SU-DHL-6 (cell line): ENCODE results near the gene OR52I2.

Source experiments
- H2AFZ ChIP-seq: fragments of 200-600 bp; sonication (generic); 2 replicates; pipeline ENCODE4 v1.6.1; 2014; ENCODE audit warnings: low read depth, mild to moderate bottlenecking, moderate library complexity, mixed read lengths, antibody characterized with exemption, low read length; ENCODE audit not compliant: severe bottlenecking
- H3F3A ChIP-seq: fragments of 200-600 bp; shearing (Covaris generic); 2 replicates; pipeline ENCODE4 v1.6.0; 2016; ENCODE audit warnings: antibody characterized with exemption, mild to moderate bottlenecking; ENCODE audit not compliant: insufficient read depth
- H3K27ac ChIP-seq: fragments of 200-600 bp; sonication (generic); 2 replicates; pipeline ENCODE4 v1.5.1; 2016; ENCODE audit warnings: low read depth, mild to moderate bottlenecking, low read length, moderate library complexity, mixed read lengths
- H3K27me3 ChIP-seq: fragments of 200-600 bp; sonication (generic), shearing (Covaris generic); 2 replicates; pipeline ENCODE4 v1.6.0; 2014; ENCODE audit warnings: mild to moderate bottlenecking, low read length
- H3K36me3 ChIP-seq: fragments of 200-600 bp; sonication (generic); 2 replicates; pipeline ENCODE4 v1.6.1; 2014; ENCODE audit warnings: mild to moderate bottlenecking, low read length, mixed read lengths
- H3K4me2 ChIP-seq: fragments of 300-600, 200-600 bp; shearing (Covaris generic), sonication (generic); 2 replicates; pipeline ENCODE4 v1.6.0; 2014; ENCODE audit warnings: low read length, low read depth, mild to moderate bottlenecking; ENCODE audit not compliant: poor library complexity, severe bottlenecking
- H3K4me3 ChIP-seq: fragments of 200-600 bp; sonication (generic); 2 replicates; pipeline ENCODE4 v1.5.1; 2014; ENCODE audit warnings: antibody characterized with exemption, low read length, mild to moderate bottlenecking, mixed read lengths; ENCODE audit not compliant: insufficient read depth, poor library complexity, severe bottlenecking
- H3K79me2 ChIP-seq: fragments of 200-600 bp; sonication (generic); 2 replicates; pipeline ENCODE4 v1.6.1; 2014; ENCODE audit warnings: mild to moderate bottlenecking, low read length, moderate library complexity; ENCODE audit not compliant: insufficient read depth
- H3K9ac ChIP-seq: fragments of 200-600 bp; sonication (generic); 2 replicates; pipeline ENCODE4 v1.7.0; 2014; ENCODE audit warnings: mild to moderate bottlenecking, low read length
- H3K9me2 ChIP-seq: fragments of 200-600 bp; sonication (generic); replicated peaks from 2 replicates; pipeline ENCODE4 v1.6.1; 2014; ENCODE audit warnings: low read length; ENCODE audit not compliant: insufficient read depth
- H3K9me3 ChIP-seq: fragments of 200-600 bp; sonication (generic); 2 replicates; pipeline ENCODE4 v1.6.1; 2014; ENCODE audit warnings: low read length, mixed read lengths; ENCODE audit not compliant: insufficient read depth
- H4K20me1 ChIP-seq: fragments of 200-600 bp; sonication (generic); 2 replicates; pipeline ENCODE4 v1.6.1; 2014; ENCODE audit warnings: low read depth, mild to moderate bottlenecking, antibody characterized with exemption, low read length, moderate library complexity, mixed read lengths
- EZH2phosphoT487 ChIP-seq: fragments of 200-600 bp; sonication (generic), shearing (Covaris generic); conservative IDR thresholded peaks from 2 replicates; pipeline ENCODE4 v1.6.1; 2018; ENCODE audit warnings: mild to moderate bottlenecking, antibody characterized with exemption, low read length, moderate library complexity, mixed read lengths
- TF ChIP-seq, protein P1 (sequence below): fragments of 200-600 bp; sonication (generic); IDR thresholded peaks from one replicate; pipeline ENCODE4 v1.5.1; 2017; ENCODE audit warnings: antibody characterized with exemption, mild to moderate bottlenecking, low read length, moderate library complexity; ENCODE audit not compliant: insufficient read depth, poor library complexity, severe bottlenecking

Gene OR52I2

DNA sequence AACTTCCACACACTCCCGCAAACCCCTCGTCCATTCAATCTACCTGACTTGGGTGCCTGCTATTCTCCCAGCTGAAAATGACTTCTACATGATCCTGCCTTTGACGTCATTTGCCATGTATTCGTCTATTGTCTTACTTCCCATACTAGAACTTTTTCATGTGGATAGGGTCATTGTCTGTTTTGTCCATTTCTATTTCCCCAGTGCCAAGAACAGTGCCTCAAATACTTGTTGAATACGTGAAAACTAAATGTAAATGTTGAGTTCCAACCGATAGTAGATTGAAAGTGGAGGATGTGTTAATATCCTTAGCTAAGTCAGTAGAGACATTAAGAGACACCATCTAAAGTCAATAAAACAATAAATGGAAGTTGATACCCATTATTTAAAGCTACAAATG lies 25.6 kb downstream of the OR52I2 start:
- no peaks in the 10 kb centered on the region for H3K36me3 ChIP-seq
- H3K27ac ChIP-seq, result no peak overlapping the region
- TF ChIP-seq, protein P1, sequence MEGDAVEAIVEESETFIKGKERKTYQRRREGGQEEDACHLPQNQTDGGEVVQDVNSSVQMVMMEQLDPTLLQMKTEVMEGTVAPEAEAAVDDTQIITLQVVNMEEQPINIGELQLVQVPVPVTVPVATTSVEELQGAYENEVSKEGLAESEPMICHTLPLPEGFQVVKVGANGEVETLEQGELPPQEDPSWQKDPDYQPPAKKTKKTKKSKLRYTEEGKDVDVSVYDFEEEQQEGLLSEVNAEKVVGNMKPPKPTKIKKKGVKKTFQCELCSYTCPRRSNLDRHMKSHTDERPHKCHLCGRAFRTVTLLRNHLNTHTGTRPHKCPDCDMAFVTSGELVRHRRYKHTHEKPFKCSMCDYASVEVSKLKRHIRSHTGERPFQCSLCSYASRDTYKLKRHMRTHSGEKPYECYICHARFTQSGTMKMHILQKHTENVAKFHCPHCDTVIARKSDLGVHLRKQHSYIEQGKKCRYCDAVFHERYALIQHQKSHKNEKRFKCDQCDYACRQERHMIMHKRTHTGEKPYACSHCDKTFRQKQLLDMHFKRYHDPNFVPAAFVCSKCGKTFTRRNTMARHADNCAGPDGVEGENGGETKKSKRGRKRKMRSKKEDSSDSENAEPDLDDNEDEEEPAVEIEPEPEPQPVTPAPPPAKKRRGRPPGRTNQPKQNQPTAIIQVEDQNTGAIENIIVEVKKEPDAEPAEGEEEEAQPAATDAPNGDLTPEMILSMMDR, result no peak
- TF ChIP-seq EZH2phosphoT487, result no peak
- H2AFZ ChIP-seq, result peak overlapping the region; percentile 100
- peak overlapping the region; percentile 78 for H3K9ac ChIP-seq
- no peaks in the 10 kb centered on the region for H4K20me1 ChIP-seq
- peak overlapping the region; percentile 65 for H3K4me3 ChIP-seq
- no peaks in the 10 kb centered on the region for H3K9me2 ChIP-seq
- H3F3A ChIP-seq, result no peaks in the 10 kb centered on the region
- H3K4me2 ChIP-seq, result peak overlapping the region; percentile 94
- no peaks in the 10 kb centered on the region; the same call in 1 of the 2 replicates for H3K27me3 ChIP-seq
- H3K79me2 ChIP-seq, result peaks cover 21% of the 10 kb centered on the region; the same call in 1 of the 2 replicates
- H3K9me3 ChIP-seq, result no peaks in the 10 kb centered on the region

- no peaks in the 10 kb centered on the region for H3K36me3 ChIP-seq
- H4K20me1 ChIP-seq, result no peaks in the 10 kb centered on the region
- no peaks in the 10 kb centered on the region for H3K9me3 ChIP-seq
- H3F3A ChIP-seq, result no peaks in the 10 kb centered on the region
- no peak for TF ChIP-seq EZH2phosphoT487
- TF ChIP-seq, protein P1, result no peak
- no peaks in the 10 kb centered on the region; the same call in 1 of the 2 replicates for H3K27me3 ChIP-seq
- H2AFZ ChIP-seq, result peak within 1 kb of the TSS; percentile 100
- H3K9me2 ChIP-seq, result no peaks in the 10 kb centered on the region
- H3K4me2 ChIP-seq, result peak within 1 kb of the TSS; percentile 94
- H3K9ac ChIP-seq, result peak within 1 kb of the TSS; percentile 78
- H3K79me2 ChIP-seq, result peaks cover 21% of the 10 kb centered on the region; the same call in 1 of the 2 replicates
- peak within 1 kb of the TSS; percentile 65 for H3K4me3 ChIP-seq
- peak within 1 kb of the TSS; percentile 44 for H3K27ac ChIP-seq
Measured at GRCh38 chr11:4607781-4608666, 26.5 kb downstream of the OR52I2 start, which contains the start of gene TRIM68. Gene TRIM68, minus strand, starts transcription at chr11:4608231. Its CDS starts 2,727 bp downstream, at chr11:4605504.

GRCh38 chr11:4610258-4610935 lies 28.9 kb downstream of the OR52I2 start:
- H3K9ac ChIP-seq, result no peak overlapping the region

More at GRCh38 chr11:4610258-4610935, 28.9 kb downstream of the OR52I2 start:
- Histone ChIP-seq H3K4me2 (peak overlapping the region; percentile 29), H3K9me3 (no peaks in the 10 kb centered on the region), H4K20me1 (no peaks in the 10 kb centered on the region), H3K79me2 (peaks cover 21% of the 10 kb centered on the region; the same call in 1 of the 2 replicates), H3F3A (no peaks in the 10 kb centered on the region), H3K9me2 (no peaks in the 10 kb centered on the region), H3K4me3 (no peak overlapping the region), H3K36me3 (no peaks in the 10 kb centered on the region), H2AFZ (peak overlapping the region; percentile 100), H3K27me3 (no peaks in the 10 kb centered on the region; the same call in 1 of the 2 replicates), H3K27ac (no peak overlapping the region)
- TF ChIP-seq, protein P1, result no peak
- no peak for TF ChIP-seq EZH2phosphoT487
